Measurements from ENCODE around the gene LDLRAD3.

DNA sequence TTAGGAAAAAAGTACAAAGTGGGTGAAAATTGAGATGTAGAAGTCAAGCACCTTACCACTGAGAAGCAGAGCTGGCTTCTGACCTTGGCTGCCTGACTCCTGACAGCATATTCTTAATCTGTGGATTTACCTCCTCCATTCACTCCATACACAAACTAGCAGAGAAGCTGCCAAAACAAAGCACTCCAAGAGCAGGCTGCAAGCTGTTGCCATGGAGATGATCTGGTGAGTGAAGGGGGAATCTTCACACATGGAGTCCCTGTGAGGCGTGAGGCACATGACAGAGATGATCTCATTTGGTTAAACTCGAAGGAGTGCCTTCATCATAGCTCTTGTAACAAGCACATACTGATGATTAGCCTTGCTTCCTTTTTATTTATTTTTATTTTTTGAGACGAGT lies 329.2 kb downstream of the LDLRAD3 start:
- TF ChIP-seq, protein P1, sequence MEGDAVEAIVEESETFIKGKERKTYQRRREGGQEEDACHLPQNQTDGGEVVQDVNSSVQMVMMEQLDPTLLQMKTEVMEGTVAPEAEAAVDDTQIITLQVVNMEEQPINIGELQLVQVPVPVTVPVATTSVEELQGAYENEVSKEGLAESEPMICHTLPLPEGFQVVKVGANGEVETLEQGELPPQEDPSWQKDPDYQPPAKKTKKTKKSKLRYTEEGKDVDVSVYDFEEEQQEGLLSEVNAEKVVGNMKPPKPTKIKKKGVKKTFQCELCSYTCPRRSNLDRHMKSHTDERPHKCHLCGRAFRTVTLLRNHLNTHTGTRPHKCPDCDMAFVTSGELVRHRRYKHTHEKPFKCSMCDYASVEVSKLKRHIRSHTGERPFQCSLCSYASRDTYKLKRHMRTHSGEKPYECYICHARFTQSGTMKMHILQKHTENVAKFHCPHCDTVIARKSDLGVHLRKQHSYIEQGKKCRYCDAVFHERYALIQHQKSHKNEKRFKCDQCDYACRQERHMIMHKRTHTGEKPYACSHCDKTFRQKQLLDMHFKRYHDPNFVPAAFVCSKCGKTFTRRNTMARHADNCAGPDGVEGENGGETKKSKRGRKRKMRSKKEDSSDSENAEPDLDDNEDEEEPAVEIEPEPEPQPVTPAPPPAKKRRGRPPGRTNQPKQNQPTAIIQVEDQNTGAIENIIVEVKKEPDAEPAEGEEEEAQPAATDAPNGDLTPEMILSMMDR (conservative IDR thresholded peaks at IDR 0.05 in 1 of 2, IDR thresholded peaks at IDR 0.05 in 1 of 2; ENCODE audit: extremely low read depth in 1 of 2, insufficient read depth in 1 of 2, low read depth in 1 of 2, low read length in 2 of 2): no peak
- no peak for TF ChIP-seq EZH2 (IDR thresholded peaks at IDR 0.05; ENCODE audit: borderline replicate concordance, low read length)

Measured in mammary epithelial cell (primary cell).